GM12801 (cell line): ENCODE results near the gene LCMT1.

ENCODE experiments used
- CTCF ChIP-seq: IDR thresholded peaks from one replicate; pipeline ENCODE4 v1.5.1; 2011; ENCODE audit warnings: control low read depth; ENCODE audit not compliant: insufficient read length; ENCODE audit errors: extremely low read depth

The LCMT1 gene

GRCh38 chr16:25138130-25138529, 26.6 kb downstream of the LCMT1 start:
- TF ChIP-seq CTCF = no peak

- no peak for TF ChIP-seq CTCF
These were observed 28.9 kb downstream of the LCMT1 start for GRCh38 chr16:25140459-25140858.

GRCh38 chr16:25141648-25142047, 30.1 kb downstream of the LCMT1 start:
- no peak for TF ChIP-seq CTCF

- no peak for TF ChIP-seq CTCF
These were observed 32.4 kb downstream of the LCMT1 start for GRCh38 chr16:25143928-25144327.

- no peak for TF ChIP-seq CTCF
These were observed 37.1 kb downstream of the LCMT1 start for GRCh38 chr16:25148568-25149215.

GRCh38 chr16:25151996-25152395, 40.5 kb downstream of the LCMT1 start:
- no peak for TF ChIP-seq CTCF

- no peak for TF ChIP-seq CTCF
These were observed 44.3 kb downstream of the LCMT1 start for GRCh38 chr16:25155553-25156460.
